ENCODE data around the gene GGACT.

- TF ChIP-seq, protein P1, sequence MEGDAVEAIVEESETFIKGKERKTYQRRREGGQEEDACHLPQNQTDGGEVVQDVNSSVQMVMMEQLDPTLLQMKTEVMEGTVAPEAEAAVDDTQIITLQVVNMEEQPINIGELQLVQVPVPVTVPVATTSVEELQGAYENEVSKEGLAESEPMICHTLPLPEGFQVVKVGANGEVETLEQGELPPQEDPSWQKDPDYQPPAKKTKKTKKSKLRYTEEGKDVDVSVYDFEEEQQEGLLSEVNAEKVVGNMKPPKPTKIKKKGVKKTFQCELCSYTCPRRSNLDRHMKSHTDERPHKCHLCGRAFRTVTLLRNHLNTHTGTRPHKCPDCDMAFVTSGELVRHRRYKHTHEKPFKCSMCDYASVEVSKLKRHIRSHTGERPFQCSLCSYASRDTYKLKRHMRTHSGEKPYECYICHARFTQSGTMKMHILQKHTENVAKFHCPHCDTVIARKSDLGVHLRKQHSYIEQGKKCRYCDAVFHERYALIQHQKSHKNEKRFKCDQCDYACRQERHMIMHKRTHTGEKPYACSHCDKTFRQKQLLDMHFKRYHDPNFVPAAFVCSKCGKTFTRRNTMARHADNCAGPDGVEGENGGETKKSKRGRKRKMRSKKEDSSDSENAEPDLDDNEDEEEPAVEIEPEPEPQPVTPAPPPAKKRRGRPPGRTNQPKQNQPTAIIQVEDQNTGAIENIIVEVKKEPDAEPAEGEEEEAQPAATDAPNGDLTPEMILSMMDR (conservative IDR thresholded peaks at IDR 0.05; ENCODE audit: low read depth, low read length): no peak
- TF ChIP-seq EZH2 (IDR thresholded peaks at IDR 0.05; ENCODE audit: borderline replicate concordance, low read depth, low read length, poor library complexity, severe bottlenecking): no peak
Measured at GRCh38 chr13:100528353-100528752, 60.2 kb downstream of the GGACT start.

Data from A673 (cell line).